ENCODE results near the gene CDKN1C.

GRCh38 chr11:2882396-2883110, 3.0 kb downstream of the CDKN1C start:
- no peak for TF ChIP-seq CTCF (IDR thresholded peaks at IDR 0.05)
- TF ChIP-seq POLR2AphosphoS5 (IDR thresholded peaks at IDR 0.05), result no peak
